IMR-90 (cell line): ENCODE results near the gene PRKCE. TPM values are rescaled to one million over a fixed set of nuclear protein-coding genes. Genes with fewer than 3 reads are reported as not detected.

ENCODE experiments used
- ATAC-seq: fragments of 200-7000 bp; cut with Tn5 transposase; 2 replicates; pipeline ENCODE4 v1.9.1; 2020; ENCODE audit warnings: low read depth, mild to moderate bottlenecking, moderate library complexity
- BruUV-seq: library from RNA; stranded (reverse); fragments of 400-500 nt; replicated peaks from 2 replicates; lab custom pipeline; 2021; lab: Mats Ljungman, UMichigan
- CTCF ChIA-PET: fragments of 300-600 bp; formaldehyde crosslinking; extraction: SDS; loops from one replicate; lab custom pipeline; 2021; ENCODE audit warnings: antibody characterized with exemption; lab: Yijun Ruan, JAX
- POLR2A ChIA-PET: fragments of 300-600 bp; sonication (Branson Sonifier 250); formaldehyde crosslinking; loops from one replicate; lab custom pipeline; 2022; ENCODE audit warnings: antibody characterized with exemption; ENCODE audit not compliant: unreplicated experiment; lab: Charles Lee
- DNase-seq: peaks from one replicate; pipeline ENCODE4 v3.0.0; 2013
- H2AFZ ChIP-seq: replicated peaks from 2 replicates; pipeline ENCODE3; 2013; ENCODE audit warnings: low read length, mild to moderate bottlenecking; ENCODE audit not compliant: poor library complexity
- H2AK5ac ChIP-seq: 2 replicates; pipeline ENCODE4 v1.6.1; 2013; ENCODE audit warnings: low read depth, low read length, inconsistent platforms
- H2AK9ac ChIP-seq: replicated peaks from 2 replicates; pipeline ENCODE3; 2013; ENCODE audit warnings: mild to moderate bottlenecking, low read depth, low read length, moderate library complexity; ENCODE audit not compliant: poor library complexity
- H2BK120ac ChIP-seq: 2 replicates; pipeline ENCODE4 v1.6.1; 2013; ENCODE audit warnings: low read depth, low read length, inconsistent platforms
- H2BK15ac ChIP-seq: 3 replicates; pipeline ENCODE4 v1.6.1; 2013; ENCODE audit warnings: low read depth, low read length, inconsistent platforms
- H2BK20ac ChIP-seq: 2 replicates; pipeline ENCODE4 v1.6.1; 2013; ENCODE audit warnings: low read depth, mild to moderate bottlenecking, inconsistent platforms, low read length, moderate library complexity
- H2BK5ac ChIP-seq: 2 replicates; pipeline ENCODE4 v1.6.1; 2013; ENCODE audit warnings: mild to moderate bottlenecking, low read depth, low read length, inconsistent platforms; ENCODE audit not compliant: poor library complexity, severe bottlenecking
- H3K14ac ChIP-seq: replicated peaks from 2 replicates; pipeline ENCODE4 v1.6.1; 2013; ENCODE audit warnings: low read depth, low read length, inconsistent platforms
- H3K18ac ChIP-seq: 2 replicates; pipeline ENCODE4 v1.6.1; 2013; ENCODE audit warnings: low read depth, low read length, control low read depth
- H3K23ac ChIP-seq: 2 replicates; pipeline ENCODE4 v1.6.1; 2013; ENCODE audit warnings: low read depth, low read length, inconsistent platforms
- H3K27ac ChIP-seq: 2 replicates; pipeline ENCODE4 v1.5.1; 2013; ENCODE audit warnings: mild to moderate bottlenecking, control low read depth, low read length; ENCODE audit not compliant: insufficient read depth
- H3K27me3 ChIP-seq: 2 replicates; pipeline ENCODE4 v1.6.1; 2013; ENCODE audit warnings: low read length; ENCODE audit not compliant: control insufficient read depth, insufficient read depth
- H3K36me3 ChIP-seq: 2 replicates; pipeline ENCODE4 v1.6.1; 2013; ENCODE audit warnings: low read length, mixed read lengths; ENCODE audit not compliant: control insufficient read depth, insufficient read depth
- H3K4ac ChIP-seq: 2 replicates; pipeline ENCODE4 v1.6.1; 2013; ENCODE audit warnings: low read depth, low read length, inconsistent platforms
- H3K4me1 ChIP-seq: 2 replicates; pipeline ENCODE4 v1.6.1; 2013; ENCODE audit warnings: low read length, mixed read lengths; ENCODE audit not compliant: control insufficient read depth, insufficient read depth
- H3K4me2 ChIP-seq: 2 replicates; pipeline ENCODE4 v1.6.1; 2013; ENCODE audit warnings: low read depth, mild to moderate bottlenecking, control low read depth, low read length, moderate library complexity
- H3K4me3 ChIP-seq: 2 replicates; pipeline ENCODE4 v1.5.1; 2013; ENCODE audit warnings: low read depth, mild to moderate bottlenecking, control low read depth, low read length, moderate library complexity; ENCODE audit not compliant: insufficient read depth
- H3K56ac ChIP-seq: 2 replicates; pipeline ENCODE4 v1.6.1; 2013; ENCODE audit warnings: low read length, inconsistent platforms; ENCODE audit not compliant: insufficient read depth; ENCODE audit errors: extremely low read depth
- H3K79me1 ChIP-seq, 2 experiments: 2 replicates each; pipeline ENCODE4 v1.6.1; 2013; ENCODE audit warnings: low read length in 2 of 2, inconsistent platforms in 1 of 2, low read depth in 1 of 2
- H3K9ac ChIP-seq: 2 replicates; pipeline ENCODE4 v1.6.1; 2013; ENCODE audit warnings: low read depth, low read length, control low read depth
- H3K9me1 ChIP-seq: 2 replicates; pipeline ENCODE4 v1.6.1; 2013; ENCODE audit warnings: low read length, inconsistent platforms; ENCODE audit not compliant: insufficient read depth
- H3K9me3 ChIP-seq: 2 replicates; pipeline ENCODE4 v1.6.1; 2013; ENCODE audit warnings: low read length; ENCODE audit not compliant: control insufficient read depth, insufficient read depth
- H4K20me1 ChIP-seq: 2 replicates; pipeline ENCODE4 v1.6.1; 2013; ENCODE audit warnings: low read length, inconsistent platforms; ENCODE audit not compliant: insufficient read depth
- H4K5ac ChIP-seq: 2 replicates; pipeline ENCODE4 v1.6.1; 2013; ENCODE audit warnings: mild to moderate bottlenecking, low read depth, low read length, control low read depth
- H4K8ac ChIP-seq, 2 experiments: 2 replicates each; pipeline ENCODE4 v1.6.1; 2013; ENCODE audit warnings: low read depth in 2 of 2, low read length in 2 of 2, control low read depth in 1 of 2, inconsistent platforms in 1 of 2
- H4K91ac ChIP-seq: 2 replicates; pipeline ENCODE4 v1.6.1; 2013; ENCODE audit warnings: low read depth, low read length, inconsistent platforms; ENCODE audit not compliant: insufficient read depth
- NFE2L2 ChIP-seq: fragments of 150-350 bp; IDR thresholded peaks from 2 replicates; pipeline ENCODE4 v1.6.1; 2016; ENCODE audit warnings: low read depth, mild to moderate bottlenecking, low read length
- RCOR1 ChIP-seq: IDR thresholded peaks from 2 replicates; pipeline ENCODE4 v1.6.1; 2012; ENCODE audit warnings: mild to moderate bottlenecking, low read length, improper control_type of control experiment; ENCODE audit not compliant: insufficient replicate concordance
- WGBS, 2 experiments: methylation state at CpG; one replicate each; pipeline versions ENCODE4 v1.1.5 to v1.1.7; 2013; ENCODE audit warnings: missing lambda C conversion rate in 2 of 2; ENCODE audit not compliant: insufficient read length in 1 of 2; ENCODE audit errors: extremely low coverage in 2 of 2; 5-methylcytosine and 5-hydroxymethylcytosine counted together
- dilution Hi-C: fragments of 300-500 bp; cut with HindIII; formaldehyde crosslinking; loops from one replicate; pipeline ENCODE4 v1.14.3; 2018; ENCODE audit warnings: low sequenced_read_pairs; ENCODE audit not compliant: unreplicated experiment
- in situ Hi-C: fragments of 300-500 bp; cut with MboI; formaldehyde crosslinking; loops from 3 replicates; pipeline ENCODE4 v1.14.3; 2019; ENCODE audit warnings: low sequenced_read_pairs, inconsistent platforms, mixed read lengths
- intact Hi-C: fragments of 100-400 bp; cut with micrococcal nuclease; formaldehyde crosslinking; loops from 2 replicates; pipeline ENCODE4 v1.10.0; 2022
- polyA plus RNA-seq, 3 experiments: library from polyadenylated mRNA; depleted of rRNA; stranded (reverse); fragments of >200 nt; gene quantifications; 2 replicates each; pipeline ENCODE4 v1.2.3, GENCODE V29; 2012; ENCODE audit warnings: low replicate concordance in 1 of 3
- total RNA-seq: library from RNA; depleted of rRNA; stranded (reverse); fragments of >200 nt; gene quantifications from 2 replicates; pipeline ENCODE4 v1.2.3, GENCODE V29; 2012

PRKCE gene
- total and polyA plus RNA-seq, 2 of the 4 experiments (the other 2 are of a cell fraction), result 8.1 to 32.4 TPM

DNA sequence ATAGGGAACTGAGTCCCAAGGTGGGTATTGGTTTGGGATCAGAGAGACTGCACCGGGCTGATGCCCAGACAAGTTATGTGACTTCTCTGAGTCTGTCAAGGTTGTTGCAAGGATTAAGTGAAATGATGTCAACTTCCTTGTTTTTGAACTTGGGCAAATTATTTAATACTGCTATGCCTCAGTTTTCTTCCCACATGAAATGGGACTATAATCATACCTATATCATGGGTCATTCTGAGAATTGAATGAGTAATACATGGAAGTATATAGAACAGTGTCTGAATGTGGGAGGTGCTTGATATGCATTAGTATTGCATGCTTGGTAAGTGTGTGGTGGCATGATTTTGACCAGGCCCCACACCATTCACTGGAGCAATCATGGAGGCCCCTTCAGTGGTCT is 99.0 kb downstream of the PRKCE start:
- Histone ChIP-seq H4K8ac (no peak overlapping the region), H3K4ac (no peak overlapping the region), H3K27ac (no peak overlapping the region), H4K20me1 (peaks cover 12% of the 10 kb centered on the region; the same call in 1 of the 2 replicates), H3K4me3 (no peak overlapping the region), H2AFZ (no peak overlapping the region), H3K36me3 (no peaks in the 10 kb centered on the region), H4K5ac (no peak overlapping the region), H2BK5ac (no peak overlapping the region), H3K4me1 (peaks cover 7% of the 10 kb centered on the region; the same call in 1 of the 2 replicates), H2BK15ac (no peak overlapping the region), H3K18ac (no peak overlapping the region), H3K4me2 (no peak overlapping the region), H3K9me1 (peaks cover 10% of the 10 kb centered on the region; the same call in 1 of the 2 replicates), H3K14ac (no peak overlapping the region), H3K79me1 (peaks cover 15 to 26% of the 10 kb centered on the region in 2 experiments), H4K91ac (no peak overlapping the region), H3K56ac (no peak overlapping the region), H2AK5ac (no peak overlapping the region), H2BK120ac (no peak overlapping the region), H2BK20ac (no peak overlapping the region), H2AK9ac (no peak overlapping the region), H3K9ac (no peak overlapping the region), H3K9me3 (no peaks in the 10 kb centered on the region; the same call in 1 of the 2 replicates), H3K27me3 (no peaks in the 10 kb centered on the region), H3K23ac (no peak overlapping the region)
- no peak for ATAC-seq
- intact Hi-C loops (no loop called here), dilution Hi-C loops (no loop called here), in situ Hi-C loops (no loop called here)
- POLR2A ChIA-PET, result no interaction called here
- CTCF ChIA-PET, result no interaction called here
- DNase-seq, result no peak
- BruUV-seq, result no TSS peak
- WGBS, 2 experiments, result no CpG with 5 or more reads among the region's 1 CpG
- TF ChIP-seq RCOR1 (no peak), NFE2L2 (no peak)
